Stimulated activated CD8-positive, alpha-beta memory T cell treated with anti-CD3 and anti-CD28 coated beads, Interleukin-15, amount 100 ng/mL, for 48 hours (primary cell): Measurements from ENCODE around the gene NRXN3.
"Not testable (repeated sequence)": the region's sequence is repeated elsewhere in the genome, so short reads cannot be mapped to it uniquely, and the experiment has no call there.

Experiments used
- DNase-seq, 2 donors: peaks; one replicate each; pipeline ENCODE4 v3.0.0-alpha.2; 2020; ENCODE audit warnings: low read depth in 2 of 2

The NRXN3 gene

DNA sequence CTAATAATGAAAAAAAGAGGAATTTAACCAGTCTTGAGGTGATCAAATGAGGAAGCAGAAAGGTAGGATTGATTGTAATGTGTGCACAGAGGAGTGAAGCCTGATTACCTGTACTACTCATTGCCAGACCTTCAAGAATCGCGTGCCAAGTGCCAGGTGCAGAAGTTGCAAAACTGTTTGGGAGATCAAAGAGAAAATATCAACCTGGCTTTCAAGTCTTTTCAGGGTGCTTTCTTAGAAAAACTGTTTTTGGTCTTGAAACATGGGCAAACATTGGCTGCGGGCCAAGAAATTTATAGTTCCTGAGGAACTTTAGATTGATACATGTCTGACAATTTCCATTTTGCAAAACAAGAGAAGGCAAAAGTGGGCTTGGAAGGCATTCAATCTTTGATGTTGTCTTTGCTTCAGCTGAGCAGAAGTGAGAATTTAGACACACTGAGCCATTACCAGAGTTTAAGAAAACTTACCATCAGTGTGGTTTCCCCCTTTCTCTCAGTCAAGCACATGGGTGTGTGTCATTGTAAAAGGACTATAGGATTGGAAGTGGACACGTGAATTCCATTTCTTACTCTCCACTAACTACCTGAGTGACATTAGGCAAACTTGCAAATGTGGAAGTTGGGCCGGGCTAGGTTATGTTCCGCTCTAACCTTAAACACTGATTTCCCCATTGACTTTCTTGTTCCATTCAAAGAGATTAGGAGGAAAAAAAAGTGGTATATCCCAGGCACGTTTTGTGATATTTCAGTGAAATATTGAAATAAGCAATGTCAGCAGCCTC, 1555.0 kb downstream of the NRXN3 start:
- no peak for DNase-seq

DNA sequence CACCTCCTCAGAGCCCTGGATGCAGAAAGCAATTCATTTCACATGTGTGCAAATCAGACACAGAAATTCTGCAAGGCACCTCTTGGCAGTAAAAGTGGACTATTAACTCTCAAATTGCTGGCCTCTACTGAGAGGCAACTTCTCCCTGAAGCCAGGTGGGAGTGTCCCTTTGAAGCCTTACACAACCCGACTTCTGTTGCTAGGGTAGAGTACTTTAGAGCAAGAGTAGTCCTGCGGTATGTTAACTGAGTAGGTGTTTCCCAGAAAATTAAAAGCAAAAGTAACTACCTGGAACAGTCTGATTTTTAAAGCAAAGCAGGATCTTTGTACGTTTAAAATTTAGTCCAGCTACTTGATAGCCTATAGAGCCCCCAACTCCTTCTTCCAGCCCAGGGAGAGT, 1557.7 kb downstream of the NRXN3 start:
- no peak for DNase-seq

DNA sequence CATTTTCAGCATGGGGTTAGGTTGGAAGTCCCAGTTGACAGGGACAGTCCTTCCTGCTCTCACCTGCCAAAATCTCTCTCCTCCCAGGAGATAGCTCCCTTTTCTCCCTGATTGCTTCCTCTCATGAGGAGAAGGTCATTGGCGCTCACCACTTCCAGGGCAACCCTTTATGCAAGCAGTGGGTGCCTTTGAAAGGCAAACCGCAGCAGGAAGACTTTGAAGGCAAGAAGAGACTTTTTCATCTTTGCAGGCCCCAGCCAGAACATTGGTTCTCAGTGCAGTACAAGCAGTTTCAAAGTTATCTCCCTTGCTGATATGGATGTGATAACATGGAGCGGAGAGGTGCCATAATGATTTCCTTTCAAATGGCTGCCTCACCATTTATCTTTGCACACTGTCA, 1558.2 kb downstream of the NRXN3 start:
- no peak for DNase-seq

DNA sequence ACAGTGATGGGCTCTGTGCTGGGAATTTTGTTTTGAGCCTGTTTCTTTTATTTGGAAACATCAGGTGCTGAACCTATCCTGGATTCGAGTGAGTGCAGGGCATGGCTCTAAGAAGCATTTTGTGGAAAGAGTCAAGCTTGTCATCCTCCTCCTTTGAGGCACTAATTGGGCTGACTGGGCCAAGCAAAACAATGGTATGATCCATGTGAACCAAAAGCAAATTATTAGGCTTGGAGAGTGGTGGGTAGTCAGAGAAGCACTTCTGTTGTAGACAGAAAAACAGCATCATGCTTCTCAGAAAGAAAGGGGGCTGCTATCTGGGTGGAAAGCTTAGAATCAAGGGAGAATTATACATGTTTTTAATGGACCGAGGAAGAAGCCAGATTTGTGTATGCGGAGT, 1559.6 kb downstream of the NRXN3 start:
- DNase-seq: no peak

DNA sequence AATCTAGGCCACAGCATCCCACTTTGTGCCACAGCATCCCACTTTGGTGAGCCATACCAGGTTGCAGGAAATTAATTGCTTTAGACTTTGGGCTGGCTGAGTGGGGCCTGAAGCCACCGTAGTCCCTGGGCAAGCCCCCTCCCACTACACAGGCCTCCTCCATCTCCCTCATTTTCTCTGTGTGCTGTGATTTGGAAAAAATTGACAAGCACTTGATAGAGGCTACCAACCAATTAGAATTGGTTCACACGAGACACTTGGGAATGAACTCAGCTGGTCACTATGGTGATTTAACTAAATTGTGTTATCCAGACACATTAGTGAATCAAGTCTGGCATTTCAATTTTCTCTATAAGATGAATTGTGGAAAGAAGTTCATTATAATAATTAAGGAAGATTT, 1560.0 kb downstream of the NRXN3 start:
- no peak for DNase-seq

DNA sequence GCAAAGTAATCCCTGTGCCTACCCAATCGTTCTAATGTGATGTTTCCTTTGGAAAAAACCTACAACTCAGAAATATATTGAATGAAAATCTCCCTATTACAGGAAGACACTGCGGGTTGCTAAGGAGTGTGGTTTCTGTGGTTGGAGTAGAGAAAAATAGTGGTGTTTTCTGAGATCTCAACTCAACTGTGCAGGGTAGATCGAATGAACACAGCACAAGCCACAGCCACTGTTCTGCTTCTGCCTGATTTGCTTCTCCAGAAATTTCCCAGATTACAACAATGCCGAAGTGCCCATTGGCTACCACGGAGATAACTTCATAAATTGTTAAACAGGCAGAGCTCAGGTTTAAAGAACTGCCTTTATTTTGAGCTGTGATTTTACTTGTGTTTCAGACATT, 1560.8 kb downstream of the NRXN3 start:
- DNase-seq: no peak

DNA sequence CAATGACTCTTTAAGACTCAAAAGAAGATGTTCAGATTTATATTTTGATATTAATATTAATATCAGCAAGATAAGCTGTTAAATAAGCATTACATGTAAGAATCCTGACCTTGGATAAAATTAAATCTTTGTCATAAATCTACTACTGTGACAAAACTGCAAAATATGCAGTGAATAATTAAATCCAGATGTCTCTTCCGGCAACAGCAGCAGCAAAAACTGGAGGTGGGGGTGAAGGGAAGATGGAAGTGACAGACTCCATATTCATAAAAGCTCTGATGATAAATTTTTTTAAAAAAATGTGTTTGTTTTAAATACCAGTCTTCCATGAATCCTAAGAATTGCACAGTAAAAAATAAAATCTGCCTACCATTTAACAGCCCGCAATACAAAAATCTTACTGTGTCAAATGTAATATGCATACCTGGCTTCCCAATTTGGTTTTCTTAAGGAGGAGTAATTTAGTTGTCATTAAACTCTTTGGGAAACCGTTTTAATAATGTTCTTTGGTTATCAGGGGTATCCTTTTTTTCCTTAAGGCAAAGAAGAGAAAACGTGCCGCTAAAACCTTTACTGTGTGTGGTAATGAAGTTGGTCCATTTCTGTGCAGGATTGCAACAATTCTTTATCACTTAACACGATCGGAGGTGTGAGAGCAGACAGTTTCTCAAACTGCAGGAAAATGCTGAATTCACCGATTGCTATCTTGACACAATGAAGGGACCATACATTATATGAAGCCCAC, 1562.9 kb downstream of the NRXN3 start:
- DNase-seq: no peak

DNA sequence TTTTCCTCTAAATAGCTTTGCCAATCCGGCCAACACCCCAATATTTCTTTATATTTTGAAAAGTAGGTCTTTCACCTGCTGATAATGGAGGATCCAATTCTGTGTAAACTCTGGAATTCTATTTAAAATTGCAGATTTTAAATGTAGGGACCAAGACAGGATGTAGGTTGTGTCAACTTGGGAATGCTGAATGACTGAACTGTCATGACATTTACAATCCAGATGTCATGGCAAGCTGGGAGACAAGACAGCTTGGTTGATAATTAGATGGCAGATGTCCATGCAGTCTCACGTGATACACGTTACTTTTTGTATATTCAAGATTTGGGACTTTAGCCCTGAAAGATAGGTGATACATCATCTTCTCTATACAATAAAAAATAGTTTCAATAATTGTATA, 1564.0 kb downstream of the NRXN3 start:
- DNase-seq: no peak

DNA sequence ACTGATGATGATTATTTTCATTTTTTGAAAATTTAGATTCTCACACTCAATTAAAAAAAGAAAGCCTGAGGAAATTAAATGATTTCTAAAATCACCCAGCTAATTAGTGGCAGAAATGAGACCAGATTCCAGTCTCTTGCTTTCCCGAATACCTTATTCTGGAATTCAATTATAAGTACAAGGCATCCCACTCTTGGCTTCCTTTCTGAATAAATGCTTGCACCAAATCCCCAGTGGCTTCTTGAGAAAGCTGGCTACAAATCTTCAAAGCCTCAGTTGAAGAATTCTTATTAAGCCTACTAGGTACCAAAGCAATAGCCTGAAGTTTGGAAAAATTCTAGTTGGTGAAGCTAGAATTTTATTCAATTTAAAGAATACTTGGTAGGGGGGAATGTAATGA, 1564.5 kb downstream of the NRXN3 start:
- no peak for DNase-seq

DNA sequence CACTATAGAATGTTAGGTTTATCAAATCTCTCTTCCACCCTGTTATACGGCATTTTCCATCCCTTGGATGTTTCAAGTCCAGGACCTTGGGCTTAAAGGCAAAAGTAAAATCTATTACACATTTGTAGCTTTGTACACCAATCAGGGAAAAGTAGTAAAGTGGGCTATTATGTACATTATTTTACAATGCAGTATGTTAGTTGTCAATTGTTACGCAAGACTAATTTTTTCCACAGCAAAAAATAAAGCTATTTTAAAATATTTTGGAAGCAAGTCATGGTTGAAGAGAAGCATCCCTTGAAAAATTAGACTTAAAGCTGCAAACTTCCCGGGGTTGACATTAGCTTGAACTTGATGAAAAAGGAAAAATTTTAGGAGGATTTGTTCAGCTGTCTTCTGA, 1564.9 kb downstream of the NRXN3 start:
- DNase-seq: no peak

DNA sequence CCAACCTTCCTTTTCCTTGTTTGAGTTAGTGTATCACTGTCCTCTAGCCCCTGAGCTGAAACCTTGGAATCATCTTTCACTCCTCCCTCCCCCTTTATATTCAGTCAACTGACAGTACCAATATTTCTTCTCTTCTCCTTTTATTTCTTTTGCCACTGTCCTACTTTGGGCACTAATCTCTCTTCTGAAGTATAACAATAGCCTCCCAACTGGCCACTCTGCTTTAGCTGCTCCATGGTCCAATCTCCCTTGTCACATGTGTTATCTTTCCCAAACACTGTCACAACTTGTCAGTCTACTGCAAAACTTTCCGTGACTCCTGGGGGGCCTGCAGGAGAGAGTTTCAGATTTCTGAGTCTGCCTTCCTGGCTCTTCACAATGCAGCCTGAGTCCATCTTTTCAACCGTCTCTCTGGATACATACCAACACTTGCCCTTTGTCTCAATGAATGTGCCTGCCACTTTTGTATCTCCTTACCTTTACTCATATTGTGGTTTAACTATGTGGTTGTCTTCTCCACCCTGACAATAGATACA, 1570.0 kb downstream of the NRXN3 start:
- no peak for DNase-seq

DNA sequence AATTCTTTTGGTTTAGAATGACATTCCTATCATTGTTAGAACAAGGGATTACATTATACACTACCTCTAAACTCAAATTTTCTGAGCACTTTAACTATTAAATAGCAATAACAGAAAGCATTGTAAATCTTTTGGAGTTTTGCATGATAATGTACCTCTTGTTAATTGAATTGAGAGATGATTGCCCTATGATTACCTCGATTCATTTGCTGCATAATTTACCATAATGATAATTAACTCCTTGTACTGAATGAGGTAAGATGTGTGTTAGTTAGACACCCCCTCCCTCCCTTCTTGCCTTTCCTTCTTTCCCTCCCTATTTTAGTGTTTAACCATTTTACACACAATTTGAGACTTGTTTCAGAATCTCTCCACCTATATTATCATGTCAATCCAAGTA, 1572.0 kb downstream of the NRXN3 start:
- no peak for DNase-seq

DNA sequence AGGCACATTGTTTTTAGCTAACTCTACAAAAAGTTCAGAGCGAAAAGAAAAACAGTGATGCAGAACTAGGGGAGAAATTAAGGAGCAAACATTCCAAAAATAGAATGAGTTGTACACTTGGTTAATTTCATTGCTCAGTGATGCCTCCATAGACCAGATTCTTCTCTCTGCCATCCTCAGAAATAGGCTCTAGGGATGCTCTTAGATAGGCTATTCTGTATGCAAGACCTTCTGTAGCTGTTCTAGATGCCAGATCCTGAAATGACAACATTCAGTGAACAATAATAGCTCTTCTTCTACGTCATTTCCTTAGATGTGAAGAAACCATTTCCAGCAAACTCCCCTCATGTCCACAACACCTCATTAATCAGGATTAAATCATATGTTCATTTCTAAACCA, 1574.9 kb downstream of the NRXN3 start:
- DNase-seq: no peak

DNA sequence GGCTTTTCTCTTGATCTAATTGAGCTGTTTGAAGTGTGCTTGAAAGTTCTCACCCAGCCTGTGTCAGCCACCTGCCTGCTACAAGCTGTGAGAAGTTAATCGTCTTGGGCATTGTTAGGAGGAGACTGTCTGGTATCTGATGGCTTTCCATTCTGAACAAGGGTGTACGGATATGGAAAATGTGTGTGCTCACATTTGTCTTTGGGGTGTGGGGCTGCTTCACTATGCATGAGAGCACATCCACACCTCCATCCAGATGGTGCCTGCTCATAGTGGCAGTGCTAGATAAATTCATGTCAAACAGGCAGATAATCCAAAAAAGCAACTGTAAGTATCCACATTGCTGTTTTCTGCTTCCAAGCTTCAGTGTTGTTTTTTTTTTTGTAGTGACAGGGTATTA, 1578.9 kb downstream of the NRXN3 start:
- DNase-seq: no peak

DNA sequence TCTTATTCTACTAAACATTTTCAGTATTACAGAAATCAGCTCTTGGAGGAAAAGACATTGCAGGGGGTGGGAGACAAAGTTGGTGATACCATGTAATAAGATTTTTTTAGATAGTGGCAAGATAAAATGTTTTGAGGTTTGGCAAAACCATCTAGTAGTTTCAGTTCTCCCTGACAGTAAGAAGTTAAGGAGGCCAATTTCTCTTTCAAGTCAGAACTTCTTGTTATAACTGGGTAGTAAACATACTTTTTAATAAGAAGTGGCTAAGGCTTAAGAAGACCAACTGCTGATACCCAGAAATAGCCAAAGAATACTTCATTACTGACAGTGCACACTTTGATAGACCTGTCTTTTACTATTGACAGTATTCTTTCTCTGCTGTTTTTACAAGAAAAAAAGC, 1588.8 kb downstream of the NRXN3 start:
- no peak for DNase-seq

DNA sequence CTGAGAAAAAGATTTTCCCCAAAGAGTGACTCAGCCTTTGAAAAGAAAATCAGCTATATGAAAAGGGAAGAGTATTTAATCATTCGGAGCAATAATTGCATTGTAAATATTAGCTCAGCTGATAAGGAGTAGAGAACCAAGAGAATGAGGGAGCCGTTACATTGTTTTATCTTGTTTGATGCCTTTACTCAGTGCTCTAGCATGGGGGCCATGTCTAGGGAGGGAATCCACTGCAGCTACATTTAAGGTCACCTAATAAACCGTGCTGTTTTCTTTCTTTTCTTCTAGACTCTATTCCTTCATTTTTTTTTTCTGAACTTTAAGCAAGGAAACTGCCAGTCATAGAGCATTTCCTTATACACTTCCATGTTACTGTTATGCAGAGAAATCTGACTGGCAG, 1594.2 kb downstream of the NRXN3 start:
- no peak for DNase-seq

DNA sequence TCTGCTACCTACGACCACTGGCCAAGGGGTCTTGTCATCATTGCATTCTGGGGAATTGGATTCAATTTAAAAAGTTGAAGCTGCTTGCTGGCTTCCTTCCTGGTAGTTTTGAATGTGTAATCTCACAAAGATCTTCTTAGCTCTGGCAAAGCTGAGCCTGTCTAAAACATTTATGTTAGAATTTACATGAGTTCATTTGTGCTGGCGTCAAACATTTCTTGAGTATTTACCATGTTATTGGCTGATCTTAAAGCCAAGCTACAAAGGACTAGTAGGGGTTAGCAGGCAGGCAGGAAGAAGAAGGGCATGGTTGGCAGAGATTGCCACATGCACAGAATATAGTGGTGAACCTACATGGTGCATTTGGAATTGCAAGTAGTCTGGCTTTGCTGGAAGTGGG, 1596.3 kb downstream of the NRXN3 start:
- DNase-seq: no peak

DNA sequence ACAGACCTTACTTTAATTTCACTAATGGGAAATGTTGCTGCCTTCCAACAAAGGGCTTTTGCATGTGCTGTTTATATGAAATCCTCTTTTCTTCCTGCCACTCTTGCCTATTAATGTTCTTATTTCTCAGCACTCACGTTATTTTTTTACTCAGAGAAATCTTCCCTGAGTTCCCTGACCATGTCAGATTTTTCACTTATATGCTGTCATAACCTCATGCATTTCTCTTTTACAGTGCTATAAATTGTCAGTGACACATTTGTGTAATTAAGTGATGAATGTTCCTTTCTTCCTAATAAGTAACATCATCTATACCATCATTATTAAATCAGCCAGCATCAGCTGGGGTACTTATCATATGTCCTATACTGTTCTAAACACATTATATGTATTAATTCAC, 1597.1 kb downstream of the NRXN3 start:
- DNase-seq: no peak

DNA sequence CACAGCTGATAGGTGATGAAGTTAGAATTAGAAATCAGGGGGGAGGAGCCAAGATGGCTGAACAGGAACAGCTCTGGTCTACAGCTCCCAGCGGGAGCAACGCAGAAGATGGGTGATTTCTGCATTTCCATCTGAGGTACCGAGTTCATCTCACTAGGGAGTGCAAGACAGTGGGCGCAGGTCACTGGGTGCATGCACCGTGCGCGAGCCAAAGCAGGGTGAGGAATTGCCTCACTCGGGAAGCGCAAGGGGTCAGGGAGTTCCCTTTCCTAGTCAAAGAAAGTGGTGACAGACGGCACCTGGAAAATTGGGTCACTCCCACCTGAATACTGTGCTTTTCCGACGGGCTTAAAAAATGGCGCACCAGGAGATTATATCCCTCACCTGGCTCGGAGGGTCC, 1597.5 kb downstream of the NRXN3 start:
- not testable (repeated sequence) for DNase-seq

DNA sequence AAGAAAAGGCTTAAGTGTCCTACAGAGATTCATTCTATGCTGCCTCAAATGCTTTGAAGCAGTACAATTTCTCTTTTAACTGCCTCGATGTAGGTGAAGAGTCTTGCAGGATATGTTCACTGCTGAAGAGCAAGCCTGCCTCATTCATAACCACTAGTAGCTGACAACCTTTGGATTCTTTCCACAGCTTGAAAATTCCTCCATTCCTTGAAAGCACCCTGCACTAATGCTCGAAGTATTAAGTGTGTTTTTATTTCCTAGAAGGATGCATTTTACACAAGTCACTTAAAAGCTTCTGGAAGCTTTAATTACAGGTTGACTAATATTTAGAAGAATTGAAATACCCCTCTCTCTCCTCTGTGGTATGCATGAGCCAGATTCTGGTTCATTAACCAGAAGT, 1611.7 kb downstream of the NRXN3 start:
- DNase-seq: no peak

DNA sequence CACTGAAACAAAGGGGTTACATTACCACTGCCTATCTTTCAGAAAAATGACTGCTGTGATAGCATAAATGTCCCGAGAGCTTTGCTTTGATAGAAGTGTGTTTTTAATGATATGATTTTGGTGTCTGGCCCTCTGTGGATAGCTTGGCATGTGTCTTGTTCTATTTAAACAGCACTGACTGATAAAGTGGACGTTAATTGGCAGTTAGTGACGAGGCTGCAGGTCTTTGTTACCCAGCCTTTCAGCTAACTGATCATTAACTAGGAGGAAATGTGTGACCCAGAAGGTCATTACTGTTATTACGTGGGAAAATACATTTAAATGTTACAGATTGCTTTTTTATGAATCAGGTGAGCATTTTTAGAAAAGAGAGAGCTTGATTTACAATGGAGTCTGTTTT, 1612.9 kb downstream of the NRXN3 start:
- no peak for DNase-seq

DNA sequence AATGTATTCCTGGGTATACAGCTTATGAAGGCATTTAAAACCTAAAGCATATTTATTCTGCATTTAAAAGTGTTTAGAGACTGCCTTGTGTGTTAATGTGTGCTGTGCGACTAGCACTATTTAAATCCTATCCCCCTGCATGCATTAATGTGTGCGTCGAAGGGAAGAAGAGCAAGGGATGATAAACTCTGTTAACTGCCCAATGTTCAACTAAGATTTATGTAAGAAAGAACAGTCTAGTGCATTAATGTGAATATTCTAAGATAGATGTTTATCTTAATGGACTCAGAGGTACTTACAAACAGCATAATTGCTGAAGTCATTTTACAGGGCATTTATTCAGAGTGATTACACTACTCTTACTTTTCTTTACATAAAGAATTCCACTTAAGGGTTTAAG, 1616.3 kb downstream of the NRXN3 start:
- no peak for DNase-seq

DNA sequence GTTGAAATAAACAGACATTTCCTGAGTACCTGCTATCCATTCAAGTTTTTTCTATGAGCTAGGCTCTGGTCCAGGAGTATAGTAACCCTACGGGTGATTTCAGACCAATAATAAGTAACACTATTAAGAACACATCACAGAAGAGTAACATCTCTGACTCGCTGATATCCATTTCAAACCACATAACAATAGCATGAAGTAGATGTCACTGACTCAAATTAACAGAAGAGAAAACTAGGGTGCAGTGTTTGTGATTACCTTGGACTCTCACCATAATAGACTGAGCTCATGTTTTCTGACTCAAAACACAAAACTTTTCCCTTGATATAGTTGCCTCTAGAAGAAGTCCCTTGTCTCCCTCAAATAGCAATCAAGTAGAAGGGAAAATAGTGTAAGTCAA, 1618.2 kb downstream of the NRXN3 start:
- DNase-seq: no peak
